GM06990 (cell line): ENCODE results near the gene YBX1.

Experiments used
- DNase-seq: peaks from one replicate; pipeline ENCODE4 v3.0.0-alpha.2; 2011; ENCODE audit not compliant: insufficient read length; ENCODE audit errors: extremely low read depth
- H3K27me3 ChIP-seq: replicated peaks from 2 replicates; pipeline ENCODE4 v1.6.0; 2011; ENCODE audit warnings: low read length; ENCODE audit not compliant: control insufficient read depth, insufficient read depth
- H3K36me3 ChIP-seq: 2 replicates; pipeline ENCODE4 v1.5.1; 2011; ENCODE audit warnings: low read length; ENCODE audit not compliant: control insufficient read depth, insufficient read depth
- H3K4me3 ChIP-seq: replicated peaks from 2 replicates; pipeline ENCODE4 v1.5.1; 2011; ENCODE audit warnings: low read depth, mild to moderate bottlenecking, control low read depth, low read length
- CTCF ChIP-seq: IDR thresholded peaks from 2 replicates; pipeline ENCODE4 v1.5.1; 2011; ENCODE audit warnings: low read length, control low read depth, mild to moderate bottlenecking, inconsistent platforms; ENCODE audit not compliant: insufficient read depth, poor library complexity, severe bottlenecking

Gene YBX1

DNA sequence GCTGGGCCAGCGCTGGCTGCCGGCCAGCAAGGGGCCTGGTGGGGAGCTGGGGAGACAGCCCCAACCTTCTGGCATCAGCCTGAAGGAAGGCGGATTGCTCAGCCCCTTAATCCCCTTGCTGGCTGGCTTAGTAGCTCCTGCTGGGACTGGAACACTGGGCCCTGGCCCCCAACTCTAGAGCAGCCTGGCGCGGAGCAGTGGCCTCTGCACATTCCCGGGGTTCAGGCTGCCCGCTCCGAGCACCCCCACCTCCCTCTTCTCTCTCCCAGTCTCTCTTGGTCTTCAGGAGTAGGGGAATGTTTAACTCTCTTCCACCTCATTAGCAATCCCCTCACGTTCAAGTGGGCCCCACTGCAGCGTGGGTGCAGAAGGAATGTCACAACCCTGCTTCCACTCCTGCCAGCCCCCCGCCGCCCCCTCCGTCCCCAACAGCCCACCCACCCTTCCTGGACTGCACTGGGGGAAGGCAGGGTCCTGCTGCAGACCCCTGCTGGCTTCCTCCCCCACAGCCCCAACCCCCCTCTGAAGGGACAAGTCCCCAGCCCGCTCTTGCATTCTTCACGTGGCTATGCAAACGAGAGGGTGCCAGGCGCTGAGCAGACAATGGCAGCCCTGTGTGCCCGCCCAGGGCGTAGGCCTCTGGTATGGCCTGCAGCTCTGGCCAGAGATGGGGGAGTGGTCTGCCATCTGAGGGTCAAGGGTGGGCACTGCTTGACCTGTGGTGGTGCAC lies 58.8 kb downstream of the YBX1 start:
- Histone ChIP-seq H3K27me3 (no peaks in the 10 kb centered on the region), H3K4me3 (no peak overlapping the region), H3K36me3 (peaks cover 3% of the 10 kb centered on the region)
- TF ChIP-seq CTCF = no peak
- DNase-seq = no peak

- no peak for TF ChIP-seq CTCF
Observed at GRCh38 chr1:42741706-42742105, 59.5 kb downstream of the YBX1 start.

DNA sequence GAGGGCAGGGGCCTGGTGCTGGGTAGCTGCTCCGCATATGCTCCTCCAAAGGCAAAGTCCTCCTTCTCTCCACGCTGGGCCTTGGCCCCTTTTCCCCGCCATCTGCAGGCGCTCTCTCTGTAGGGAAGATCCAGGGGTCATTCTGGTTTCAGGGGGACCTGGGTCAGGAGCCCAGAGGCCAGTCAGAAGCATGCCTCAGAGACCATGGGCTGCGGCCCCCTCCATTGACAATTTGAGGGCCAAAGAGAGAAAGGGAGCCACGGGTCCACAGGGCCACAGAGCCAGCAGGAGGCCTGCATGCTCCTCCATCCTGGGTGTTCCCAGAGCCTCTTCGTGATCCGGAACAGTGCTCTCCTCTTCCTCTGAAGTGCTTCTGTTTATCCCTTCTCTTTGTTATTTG lies 59.9 kb downstream of the YBX1 start:
- Histone ChIP-seq H3K4me3 (no peak overlapping the region), H3K36me3 (peaks cover 9% of the 10 kb centered on the region), H3K27me3 (no peaks in the 10 kb centered on the region)
- DNase-seq = no peak
- TF ChIP-seq CTCF = no peak

More at GRCh38 chr1:42741706-42742105, 59.5 kb downstream of the YBX1 start:
- no peak for DNase-seq
- no peaks in the 10 kb centered on the region for H3K27me3 ChIP-seq
- peaks cover 7% of the 10 kb centered on the region for H3K36me3 ChIP-seq
- no peak overlapping the region for H3K4me3 ChIP-seq

GRCh38 chr1:42742617-42743316 lies 60.5 kb downstream of the YBX1 start:
- no peak for DNase-seq
- Histone ChIP-seq H3K27me3 (no peaks in the 10 kb centered on the region), H3K4me3 (no peak overlapping the region), H3K36me3 (peaks cover 9% of the 10 kb centered on the region)
- no peak for TF ChIP-seq CTCF

- TF ChIP-seq CTCF = no peak
- no peak overlapping the region for H3K4me3 ChIP-seq
- no peak for DNase-seq
Observed at GRCh38 chr1:42743317-42744147, 61.3 kb downstream of the YBX1 start.

More at GRCh38 chr1:42743317-42744147, 61.3 kb downstream of the YBX1 start:
- Histone ChIP-seq H3K36me3 (peaks cover 15% of the 10 kb centered on the region), H3K27me3 (no peaks in the 10 kb centered on the region)
